Measurements from ENCODE around the gene ADGRG6. TPM values are rescaled to one million over a fixed set of nuclear protein-coding genes. Genes with fewer than 3 reads are reported as not detected.

The ADGRG6 gene
- total and polyA plus RNA-seq, 2 experiments from 2014 or later, result 0.38 to 1.5 TPM

DNA sequence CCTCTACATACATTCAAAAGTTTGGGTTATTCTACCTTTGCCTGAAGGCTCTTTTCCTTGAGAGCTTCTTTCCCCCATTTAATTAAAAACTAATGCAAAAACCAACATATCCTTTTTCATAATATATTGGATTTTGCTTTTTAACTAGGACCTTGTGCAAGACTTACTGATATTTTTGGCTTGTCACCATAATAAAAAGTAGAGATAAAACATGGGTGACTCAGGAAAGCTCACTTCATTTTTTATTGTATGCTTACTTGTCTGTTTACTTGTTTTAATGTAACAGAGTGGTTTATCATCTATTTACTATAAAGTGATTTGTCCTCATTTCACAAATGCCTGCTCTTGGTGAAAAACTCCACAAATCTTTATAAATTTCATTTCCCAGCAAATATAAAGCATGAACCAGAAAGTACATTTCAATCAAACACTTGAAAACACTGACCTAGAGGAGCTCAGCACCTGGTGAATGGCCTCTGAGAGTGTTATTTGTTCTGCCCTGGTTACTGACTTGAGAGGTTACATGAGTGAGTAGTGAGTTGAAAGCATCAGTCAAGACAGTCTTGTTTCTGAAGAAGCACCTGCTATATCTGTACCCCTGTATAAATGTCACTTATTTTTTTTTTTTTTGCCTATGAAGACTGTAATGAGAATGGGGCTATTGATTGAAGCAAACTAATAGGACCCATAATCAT, 20.8 kb downstream of the ADGRG6 start:
- Histone ChIP-seq H3K27me3 (replicated peaks; ENCODE audit: insufficient read depth) (no peaks in the 10 kb centered on the region), H3K4me3 (no peak overlapping the region), H3K79me2 (ENCODE audit: insufficient read depth) (no peaks in the 10 kb centered on the region), H3K36me3 (ENCODE audit: low read depth) (no peaks in the 10 kb centered on the region), H3K27ac (no peak overlapping the region), H3K4me2 (ENCODE audit: unreplicated experiment) (no peak overlapping the region), H3K9me2 (ENCODE audit: insufficient read depth) (no peaks in the 10 kb centered on the region), H4K20me1 (ENCODE audit: insufficient read depth) (no peaks in the 10 kb centered on the region), H2AFZ (no peak overlapping the region), H3K9me3 (ENCODE audit: low read depth) (no peaks in the 10 kb centered on the region), H3F3A (ENCODE audit: insufficient read depth) (no peaks in the 10 kb centered on the region), H3K9ac (no peak overlapping the region), H3K4me1 (ENCODE audit: insufficient read depth) (no peaks in the 10 kb centered on the region)
- TF ChIP-seq EZH2 (IDR thresholded peaks at IDR 0.05; ENCODE audit: insufficient read depth, poor library complexity, severe bottlenecking) (no peak), EZH2phosphoT487 (IDR thresholded peaks at IDR 0.05; ENCODE audit: insufficient read depth, low read depth) (no peak)
- DNase-seq, result no peak
- in situ Hi-C loops (cut with MboI), result no loop called here

- in situ Hi-C loops (cut with MboI), result no loop called here
- H3K27ac ChIP-seq, result no peak overlapping the region
- H3F3A ChIP-seq (ENCODE audit: insufficient read depth), result no peaks in the 10 kb centered on the region
- no peaks in the 10 kb centered on the region for H3K36me3 ChIP-seq (ENCODE audit: low read depth)
- no peaks in the 10 kb centered on the region for H3K4me1 ChIP-seq (ENCODE audit: insufficient read depth)
- no peaks in the 10 kb centered on the region for H3K9me2 ChIP-seq (ENCODE audit: insufficient read depth)
- no peaks in the 10 kb centered on the region for H3K9me3 ChIP-seq (ENCODE audit: low read depth)
- no peaks in the 10 kb centered on the region for H3K27me3 ChIP-seq (replicated peaks; ENCODE audit: insufficient read depth)
- H3K4me2 ChIP-seq (ENCODE audit: unreplicated experiment), result no peak overlapping the region
- no peak overlapping the region for H3K9ac ChIP-seq
- WGBS, 2 experiments (ENCODE audit: low coverage in 1 of 2, low lambda C conversion rate in 2 of 2, missing lambda C conversion rate in 2 of 2), result 95 to 97% methylated on average over 6 of the region's 6 CpGs
- H3K79me2 ChIP-seq (ENCODE audit: insufficient read depth), result no peaks in the 10 kb centered on the region
- DNase-seq, result no peak
- TF ChIP-seq EZH2phosphoT487 (IDR thresholded peaks at IDR 0.05; ENCODE audit: insufficient read depth, low read depth) (no peak), EZH2 (IDR thresholded peaks at IDR 0.05; ENCODE audit: insufficient read depth, poor library complexity, severe bottlenecking) (no peak)
- H3K4me3 ChIP-seq, result no peak overlapping the region
- no peaks in the 10 kb centered on the region for H4K20me1 ChIP-seq (ENCODE audit: insufficient read depth)
- no peak overlapping the region for H2AFZ ChIP-seq
Observed at GRCh38 chr6:142323377-142323776, 21.6 kb downstream of the ADGRG6 start.

DNA sequence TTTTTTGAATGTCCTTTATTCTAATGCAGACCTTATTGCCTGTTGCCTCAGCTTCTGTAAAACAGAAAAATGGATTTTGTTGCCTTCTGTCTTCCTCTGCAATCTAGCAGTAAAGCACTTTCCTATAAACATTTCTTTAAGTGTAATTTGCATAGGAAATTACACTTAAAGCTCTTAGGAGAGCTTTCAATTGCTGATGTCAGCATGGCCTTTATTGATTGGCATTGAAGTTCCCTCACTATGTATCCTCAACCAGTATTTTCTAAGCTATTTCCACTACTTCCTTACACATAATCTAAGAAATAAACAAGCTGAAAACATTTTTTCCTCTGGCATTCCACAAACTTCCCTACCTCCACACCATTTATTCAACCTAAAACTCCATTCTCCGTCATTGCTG, 22.3 kb downstream of the ADGRG6 start:
- Histone ChIP-seq H3K4me3 (no peak overlapping the region), H3K9ac (no peak overlapping the region), H3K36me3 (ENCODE audit: low read depth) (no peaks in the 10 kb centered on the region), H3F3A (ENCODE audit: insufficient read depth) (no peaks in the 10 kb centered on the region), H4K20me1 (ENCODE audit: insufficient read depth) (no peaks in the 10 kb centered on the region), H3K9me2 (ENCODE audit: insufficient read depth) (no peaks in the 10 kb centered on the region), H3K27me3 (replicated peaks; ENCODE audit: insufficient read depth) (no peaks in the 10 kb centered on the region), H3K27ac (no peak overlapping the region), H2AFZ (no peak overlapping the region), H3K9me3 (ENCODE audit: low read depth) (no peaks in the 10 kb centered on the region), H3K4me1 (ENCODE audit: insufficient read depth) (no peaks in the 10 kb centered on the region), H3K79me2 (ENCODE audit: insufficient read depth) (no peaks in the 10 kb centered on the region), H3K4me2 (ENCODE audit: unreplicated experiment) (no peak overlapping the region)
- WGBS, 2 experiments (ENCODE audit: low coverage in 1 of 2, low lambda C conversion rate in 2 of 2, missing lambda C conversion rate in 2 of 2), result 100% methylated on average over 1 of the region's 1 CpG
- in situ Hi-C loops (cut with MboI), result no loop called here
- DNase-seq, result no peak
- TF ChIP-seq EZH2phosphoT487 (IDR thresholded peaks at IDR 0.05; ENCODE audit: insufficient read depth, low read depth) (no peak), EZH2 (IDR thresholded peaks at IDR 0.05; ENCODE audit: insufficient read depth, poor library complexity, severe bottlenecking) (no peak)

- H3K4me2 ChIP-seq (ENCODE audit: unreplicated experiment), result no peak overlapping the region
- H2AFZ ChIP-seq, result no peak overlapping the region
- no peaks in the 10 kb centered on the region for H3K9me3 ChIP-seq (ENCODE audit: low read depth)
- H3K79me2 ChIP-seq (ENCODE audit: insufficient read depth), result no peaks in the 10 kb centered on the region
- WGBS, 2 experiments (ENCODE audit: low coverage in 1 of 2, low lambda C conversion rate in 2 of 2, missing lambda C conversion rate in 2 of 2), result 76 to 79% methylated on average over 3 of the region's 3 CpGs
- H3K9me2 ChIP-seq (ENCODE audit: insufficient read depth), result no peaks in the 10 kb centered on the region
- H3K27me3 ChIP-seq (replicated peaks; ENCODE audit: insufficient read depth), result no peaks in the 10 kb centered on the region
- H3K36me3 ChIP-seq (ENCODE audit: low read depth), result no peaks in the 10 kb centered on the region
- H3K4me1 ChIP-seq (ENCODE audit: insufficient read depth), result no peaks in the 10 kb centered on the region
- H3F3A ChIP-seq (ENCODE audit: insufficient read depth), result no peaks in the 10 kb centered on the region
- no peak for DNase-seq
- no peak for TF ChIP-seq EZH2phosphoT487 (IDR thresholded peaks at IDR 0.05; ENCODE audit: insufficient read depth, low read depth)
- TF ChIP-seq EZH2 (IDR thresholded peaks at IDR 0.05; ENCODE audit: insufficient read depth, poor library complexity, severe bottlenecking), result no peak
- H3K9ac ChIP-seq, result no peak overlapping the region
- in situ Hi-C loops (cut with MboI), result no loop called here
- H4K20me1 ChIP-seq (ENCODE audit: insufficient read depth), result no peaks in the 10 kb centered on the region
- no peak overlapping the region for H3K4me3 ChIP-seq
- H3K27ac ChIP-seq, result no peak overlapping the region
Observed at GRCh38 chr6:142325111-142325510, 23.3 kb downstream of the ADGRG6 start.

DNA sequence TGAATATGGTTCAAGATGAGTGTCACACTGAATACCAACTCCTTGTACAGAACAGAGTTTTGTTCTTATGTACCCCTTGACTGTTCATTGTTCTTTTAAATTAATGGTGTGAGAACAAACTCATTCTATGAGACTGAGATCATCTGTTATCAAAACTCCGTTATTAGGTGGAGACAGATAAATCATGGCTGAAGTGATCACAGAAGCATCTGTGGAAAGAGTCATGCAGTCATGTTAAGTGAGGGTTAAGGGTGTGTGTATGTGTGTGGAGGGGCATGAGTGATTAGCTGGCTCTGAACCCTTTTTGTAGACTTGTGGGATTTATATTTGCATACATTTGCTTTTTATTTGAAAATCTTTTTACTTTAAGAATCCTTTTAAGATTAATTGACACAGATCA, 24.7 kb downstream of the ADGRG6 start:
- in situ Hi-C loops (cut with MboI), result no loop called here
- H3K4me3 ChIP-seq, result no peak overlapping the region
- no peaks in the 10 kb centered on the region for H3F3A ChIP-seq (ENCODE audit: insufficient read depth)
- 0 out of 2 replicates have a peak overlapping the region, but pooled peaks have one; percentile 16 for H2AFZ ChIP-seq
- no peaks in the 10 kb centered on the region for H3K9me2 ChIP-seq (ENCODE audit: insufficient read depth)
- no peak overlapping the region for H3K4me2 ChIP-seq (ENCODE audit: unreplicated experiment)
- H4K20me1 ChIP-seq (ENCODE audit: insufficient read depth), result no peaks in the 10 kb centered on the region
- TF ChIP-seq EZH2 (IDR thresholded peaks at IDR 0.05; ENCODE audit: insufficient read depth, poor library complexity, severe bottlenecking) (no peak), EZH2phosphoT487 (IDR thresholded peaks at IDR 0.05; ENCODE audit: insufficient read depth, low read depth) (no peak)
- WGBS, 2 experiments (ENCODE audit: low coverage in 1 of 2, low lambda C conversion rate in 2 of 2, missing lambda C conversion rate in 2 of 2), result 6 to 22% methylated on average over 1 of the region's 1 CpG
- no peaks in the 10 kb centered on the region for H3K79me2 ChIP-seq (ENCODE audit: insufficient read depth)
- no peaks in the 10 kb centered on the region for H3K4me1 ChIP-seq (ENCODE audit: insufficient read depth)
- no peaks in the 10 kb centered on the region for H3K9me3 ChIP-seq (ENCODE audit: low read depth)
- no peak overlapping the region for H3K9ac ChIP-seq
- H3K27ac ChIP-seq, result no peak overlapping the region
- H3K36me3 ChIP-seq (ENCODE audit: low read depth), result no peaks in the 10 kb centered on the region
- H3K27me3 ChIP-seq (replicated peaks; ENCODE audit: insufficient read depth), result no peaks in the 10 kb centered on the region
- DNase-seq, result no peak
